ENCODE results near the gene SLC22A8. TPM values are rescaled to one million over a fixed set of nuclear protein-coding genes. Genes with fewer than 3 reads are reported as not detected.

SLC22A8 gene
- total RNA-seq, 2 donors from 2014 or later: not detected

GRCh38 chr11:62976109-62976508 is 39.5 kb downstream of the SLC22A8 start:
- TF ChIP-seq, protein P1, sequence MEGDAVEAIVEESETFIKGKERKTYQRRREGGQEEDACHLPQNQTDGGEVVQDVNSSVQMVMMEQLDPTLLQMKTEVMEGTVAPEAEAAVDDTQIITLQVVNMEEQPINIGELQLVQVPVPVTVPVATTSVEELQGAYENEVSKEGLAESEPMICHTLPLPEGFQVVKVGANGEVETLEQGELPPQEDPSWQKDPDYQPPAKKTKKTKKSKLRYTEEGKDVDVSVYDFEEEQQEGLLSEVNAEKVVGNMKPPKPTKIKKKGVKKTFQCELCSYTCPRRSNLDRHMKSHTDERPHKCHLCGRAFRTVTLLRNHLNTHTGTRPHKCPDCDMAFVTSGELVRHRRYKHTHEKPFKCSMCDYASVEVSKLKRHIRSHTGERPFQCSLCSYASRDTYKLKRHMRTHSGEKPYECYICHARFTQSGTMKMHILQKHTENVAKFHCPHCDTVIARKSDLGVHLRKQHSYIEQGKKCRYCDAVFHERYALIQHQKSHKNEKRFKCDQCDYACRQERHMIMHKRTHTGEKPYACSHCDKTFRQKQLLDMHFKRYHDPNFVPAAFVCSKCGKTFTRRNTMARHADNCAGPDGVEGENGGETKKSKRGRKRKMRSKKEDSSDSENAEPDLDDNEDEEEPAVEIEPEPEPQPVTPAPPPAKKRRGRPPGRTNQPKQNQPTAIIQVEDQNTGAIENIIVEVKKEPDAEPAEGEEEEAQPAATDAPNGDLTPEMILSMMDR (IDR thresholded peaks at IDR 0.05): no peak
- no peak for TF ChIP-seq POLR2A (IDR thresholded peaks at IDR 0.05)
- Histone ChIP-seq H3K36me3 (replicated peaks in 1 of 2; ENCODE audit: insufficient read depth in 1 of 2, low read depth in 2 of 2) (no peaks in the 10 kb centered on the region), H3K4me3 (no peak overlapping the region), H3K27me3 (no peaks in the 10 kb centered on the region), H3K4me1 (peaks cover 9% of the 10 kb centered on the region), H3K27ac (no peak overlapping the region), H3K9me3 (no peaks in the 10 kb centered on the region)
- intact Hi-C loops (cut with DNase I): no loop called here
- DNase-seq: no peak
- ATAC-seq: no peak
- WGBS, 2 donors: 81 to 84% methylated on average over 5 of the region's 5 CpGs

DNA sequence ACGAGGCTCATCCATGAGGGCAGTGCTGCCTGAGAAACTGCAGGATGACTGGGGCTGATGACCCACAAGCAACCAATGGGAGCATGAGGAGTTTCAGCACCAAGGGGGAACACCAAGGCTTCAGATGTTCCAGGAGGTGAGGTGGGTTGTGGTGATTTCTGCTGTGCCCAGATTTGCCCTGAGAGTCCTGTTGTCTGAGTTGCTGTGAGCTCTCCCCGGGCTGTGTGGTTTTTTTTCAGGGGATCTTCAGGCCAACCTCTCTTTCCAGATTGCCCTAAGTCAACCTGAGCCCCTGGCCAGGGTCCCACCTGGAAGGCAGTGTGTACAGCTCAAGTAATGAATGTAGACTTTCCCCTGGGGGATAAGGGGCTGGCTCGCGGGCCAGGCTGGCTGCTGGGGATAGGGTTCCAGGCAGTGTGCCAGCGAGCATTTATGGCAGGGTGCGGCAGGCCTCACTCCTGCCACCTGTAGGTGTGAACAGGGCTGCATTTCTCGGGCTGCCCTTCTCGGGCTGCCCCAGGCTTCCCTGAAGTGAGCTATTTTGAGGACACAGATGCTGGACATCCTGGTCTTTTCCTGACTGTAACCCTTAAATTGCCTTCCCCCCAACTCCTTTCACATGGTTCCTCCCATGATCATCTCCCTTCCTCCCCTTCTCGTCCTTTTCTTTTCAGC is 40.7 kb downstream of the SLC22A8 start:
- peak; percentile 91 for ATAC-seq
- intact Hi-C loops (cut with DNase I): no loop called here
- H3K9me3 ChIP-seq: no peaks in the 10 kb centered on the region
- WGBS, 2 donors: 11 to 16% methylated on average over 5 to 9 of the region's 9 CpGs
- TF ChIP-seq, protein P1 (IDR thresholded peaks at IDR 0.05): peak; percentile 58 to 81 (median 65)
- TF ChIP-seq POLR2A (IDR thresholded peaks at IDR 0.05): no peak
- DNase-seq: peak; percentile 69 to 84 (median 74)
- H3K4me1 ChIP-seq: peaks cover 9% of the 10 kb centered on the region
- no peak overlapping the region for H3K4me3 ChIP-seq
- no peak overlapping the region for H3K27ac ChIP-seq
- no peaks in the 10 kb centered on the region for H3K36me3 ChIP-seq (replicated peaks in 1 of 2; ENCODE audit: insufficient read depth in 1 of 2, low read depth in 2 of 2)
- no peaks in the 10 kb centered on the region for H3K27me3 ChIP-seq

DNA sequence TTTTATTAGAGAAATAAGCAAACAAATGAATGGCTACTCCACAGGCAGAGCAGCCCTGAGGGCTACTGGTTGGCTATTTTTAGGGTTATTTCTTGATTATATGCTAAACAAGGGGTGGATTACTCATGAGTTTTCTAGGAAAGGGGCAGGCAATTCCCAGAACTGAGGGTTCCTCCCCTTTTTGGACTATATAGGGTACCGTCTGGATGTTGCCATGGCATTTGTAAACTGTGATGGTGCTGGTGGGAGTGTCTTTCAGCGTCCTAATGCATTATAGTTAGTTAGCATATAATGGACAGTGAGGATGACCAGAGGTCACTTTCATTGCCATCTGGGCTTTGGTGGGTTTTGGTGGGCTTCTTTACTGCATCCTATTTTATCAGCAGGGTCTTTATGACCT is 50.1 kb downstream of the SLC22A8 start:
- DNase-seq: no peak
- Histone ChIP-seq H3K9me3 (no peaks in the 10 kb centered on the region), H3K4me1 (peaks cover 10% of the 10 kb centered on the region), H3K27ac (no peak overlapping the region), H3K4me3 (no peak overlapping the region), H3K27me3 (no peaks in the 10 kb centered on the region), H3K36me3 (replicated peaks in 1 of 2; ENCODE audit: insufficient read depth in 1 of 2, low read depth in 2 of 2) (no peaks in the 10 kb centered on the region)
- 58 to 82% methylated on average over 2 of the region's 2 CpGs for WGBS, 2 donors
- intact Hi-C loops (cut with DNase I): no loop called here
- no peak for TF ChIP-seq POLR2A (IDR thresholded peaks at IDR 0.05)
- TF ChIP-seq, protein P1 (IDR thresholded peaks at IDR 0.05): no peak
- no peak for ATAC-seq

GRCh38 chr11:62962391-62962790 is 53.2 kb downstream of the SLC22A8 start:
- no peaks in the 10 kb centered on the region for H3K9me3 ChIP-seq
- intact Hi-C loops (cut with DNase I): no loop called here
- no peak for DNase-seq
- ATAC-seq: no peak
- H3K36me3 ChIP-seq (replicated peaks in 1 of 2; ENCODE audit: insufficient read depth in 1 of 2, low read depth in 2 of 2): no peaks in the 10 kb centered on the region
- no peak overlapping the region for H3K27ac ChIP-seq
- peaks cover 10% of the 10 kb centered on the region for H3K4me1 ChIP-seq
- no peak for TF ChIP-seq POLR2A (IDR thresholded peaks at IDR 0.05)
- TF ChIP-seq, protein P1 (IDR thresholded peaks at IDR 0.05): no peak
- H3K4me3 ChIP-seq: no peak overlapping the region
- 87 to 89% methylated on average over 2 of the region's 3 CpGs for WGBS, 2 donors
- no peaks in the 10 kb centered on the region for H3K27me3 ChIP-seq

- Histone ChIP-seq H3K9me3 (no peaks in the 10 kb centered on the region), H3K4me1 (peaks cover 10% of the 10 kb centered on the region), H3K4me3 (no peak overlapping the region), H3K27me3 (no peaks in the 10 kb centered on the region), H3K36me3 (replicated peaks in 1 of 2; ENCODE audit: insufficient read depth in 1 of 2, low read depth in 2 of 2) (no peaks in the 10 kb centered on the region), H3K27ac (no peak overlapping the region)
- 66% methylated on average over 4 of the region's 4 CpGs for WGBS, 2 donors
- no peak for ATAC-seq
- intact Hi-C loops (cut with DNase I): no loop called here
- peak in 1 of 4 donors; percentile 26 for DNase-seq
- TF ChIP-seq, protein P1 (IDR thresholded peaks at IDR 0.05): no peak
- no peak for TF ChIP-seq POLR2A (IDR thresholded peaks at IDR 0.05)
Observed at GRCh38 chr11:62961017-62961570, 54.5 kb downstream of the SLC22A8 start.

All from body of pancreas (tissue), 4 donors.